ENCODE results near the gene MTRR. TPM values are rescaled to one million over a fixed set of nuclear protein-coding genes. Genes with fewer than 3 reads are reported as not detected.

Gene MTRR
- polyA plus RNA-seq, 1 experiment, result 65.4 TPM

GRCh38 chr5:7886849-7887475 is 18.0 kb downstream of the MTRR start:
- ChIA-PET POLR2A (no interaction called here), CTCF (interaction anchor here (0.6 to 3.8 kb wide), 17 partner anchors 9 to 1618 kb away, joined by 3 to 16 read pairs (median 4); no protein-coding TSS in a partner anchor)
- no peak overlapping the region for H3K4me3 ChIP-seq (ENCODE audit: low read depth, low read length)
- peaks cover 14% of the 10 kb centered on the region for H3K36me3 ChIP-seq (ENCODE audit: control insufficient read depth, insufficient read depth, low read length)
- no peak for DNase-seq (ENCODE audit: low read depth)
- peak; percentile 47 for TF ChIP-seq CTCF (IDR thresholded peaks at IDR 0.05; ENCODE audit: insufficient read depth, low read depth, low read length)
- H3K27me3 ChIP-seq (ENCODE audit: control insufficient read depth, insufficient read depth, low read length), result no peaks in the 10 kb centered on the region

- DNase-seq (ENCODE audit: low read depth), result no peak
- CTCF ChIA-PET, result interaction anchor here (0.6 to 3.7 kb wide), 7 partner anchors 8 to 1127 kb away, joined by 3 to 16 read pairs (median 3); no protein-coding TSS in a partner anchor
- POLR2A ChIA-PET, result no interaction called here
- Histone ChIP-seq H3K4me3 (ENCODE audit: low read depth, low read length) (no peak overlapping the region), H3K27me3 (ENCODE audit: control insufficient read depth, insufficient read depth, low read length) (no peaks in the 10 kb centered on the region), H3K36me3 (ENCODE audit: control insufficient read depth, insufficient read depth, low read length) (peaks cover 12% of the 10 kb centered on the region)
- TF ChIP-seq CTCF (IDR thresholded peaks at IDR 0.05; ENCODE audit: insufficient read depth, low read depth, low read length), result no peak
Observed at GRCh38 chr5:7888901-7889300, 20.0 kb downstream of the MTRR start.

- POLR2A ChIA-PET, result no interaction called here
- no peak for DNase-seq (ENCODE audit: low read depth)
- Histone ChIP-seq H3K27me3 (ENCODE audit: control insufficient read depth, insufficient read depth, low read length) (no peaks in the 10 kb centered on the region), H3K4me3 (ENCODE audit: low read depth, low read length) (no peak overlapping the region), H3K36me3 (ENCODE audit: control insufficient read depth, insufficient read depth, low read length) (peaks cover 19% of the 10 kb centered on the region)
- CTCF ChIA-PET, result no interaction called here
- no peak for TF ChIP-seq CTCF (IDR thresholded peaks at IDR 0.05; ENCODE audit: insufficient read depth, low read depth, low read length)
Observed at GRCh38 chr5:7894439-7894838, 25.5 kb downstream of the MTRR start.

- no peak overlapping the region for H3K4me3 ChIP-seq (ENCODE audit: low read depth, low read length)
- ChIA-PET POLR2A (no interaction called here), CTCF (no interaction called here)
- no peak for TF ChIP-seq CTCF (IDR thresholded peaks at IDR 0.05; ENCODE audit: insufficient read depth, low read depth, low read length)
- no peaks in the 10 kb centered on the region for H3K27me3 ChIP-seq (ENCODE audit: control insufficient read depth, insufficient read depth, low read length)
- peaks cover 16% of the 10 kb centered on the region for H3K36me3 ChIP-seq (ENCODE audit: control insufficient read depth, insufficient read depth, low read length)
- no peak for DNase-seq (ENCODE audit: low read depth)
Observed at GRCh38 chr5:7894860-7895259, 25.9 kb downstream of the MTRR start.

GRCh38 chr5:7897014-7897600 is 28.2 kb downstream of the MTRR start:
- Histone ChIP-seq H3K27me3 (ENCODE audit: control insufficient read depth, insufficient read depth, low read length) (no peaks in the 10 kb centered on the region), H3K36me3 (ENCODE audit: control insufficient read depth, insufficient read depth, low read length) (peaks cover 13% of the 10 kb centered on the region), H3K4me3 (ENCODE audit: low read depth, low read length) (no peak overlapping the region)
- CTCF ChIA-PET, result interaction anchor here (0.8 to 1.6 kb wide), 5 partner anchors 9 to 28 kb away, joined by 3 to 6 read pairs (median 3); partner anchors contain the start of genes FASTKD3 and MTRR
- DNase-seq (ENCODE audit: low read depth), result no peak
- TF ChIP-seq CTCF (IDR thresholded peaks at IDR 0.05; ENCODE audit: insufficient read depth, low read depth, low read length), result peak; percentile 40; the same call in 1 of the 2 replicates
- POLR2A ChIA-PET, result no interaction called here

Measured in BJ (cell line).